GM18868 (cell line): ENCODE results near the gene SLC2A5.
"Not testable (repeated sequence)": the region's sequence is repeated elsewhere in the genome, so short reads cannot be mapped to it uniquely, and the experiment has no call there.

Experiments used
- ATAC-seq: cut with Tn5 transposase; IDR thresholded peaks from one replicate; pipeline ENCODE4 v1.9.1; 2021; ENCODE audit warnings: mild to moderate bottlenecking, moderate library complexity; ENCODE audit not compliant: unreplicated experiment

Gene SLC2A5

GRCh38 chr1:9069326-9070100 is at the start of gene SLC2A5:
TSS of gene SLC2A5 (minus strand) at chr1:9069635. CDS start at chr1:9069536, 99 bp downstream.
- ATAC-seq = peak; percentile 93

GRCh38 chr1:9118186-9118585 is 48.8 kb upstream of the SLC2A5 start:
- ATAC-seq = no peak

GRCh38 chr1:9115351-9116205 is 46.1 kb upstream of the SLC2A5 start:
- no peak for ATAC-seq

GRCh38 chr1:9112961-9113880 is 43.8 kb upstream of the SLC2A5 start:
- ATAC-seq = no peak

- ATAC-seq = no peak
Observed at GRCh38 chr1:9111957-9112356, 42.5 kb upstream of the SLC2A5 start.

GRCh38 chr1:9111357-9111691 is 41.9 kb upstream of the SLC2A5 start:
- no peak for ATAC-seq

- ATAC-seq = no peak
Observed at GRCh38 chr1:9110669-9111356, 41.4 kb upstream of the SLC2A5 start.

GRCh38 chr1:9108056-9108665 is 38.7 kb upstream of the SLC2A5 start:
- no peak for ATAC-seq

GRCh38 chr1:9107136-9107535 is 37.7 kb upstream of the SLC2A5 start:
- ATAC-seq = no peak

GRCh38 chr1:9106286-9106685 is 36.9 kb upstream of the SLC2A5 start:
- no peak for ATAC-seq

GRCh38 chr1:9105336-9105867 is 36.0 kb upstream of the SLC2A5 start:
- ATAC-seq = no peak

- no peak for ATAC-seq
Observed at GRCh38 chr1:9101510-9102146, 32.2 kb upstream of the SLC2A5 start.

GRCh38 chr1:9100471-9101043 is 31.1 kb upstream of the SLC2A5 start:
- no peak for ATAC-seq

- ATAC-seq = no peak
Observed at GRCh38 chr1:9099555-9099954, 30.1 kb upstream of the SLC2A5 start.

GRCh38 chr1:9097947-9098705 is 28.7 kb upstream of the SLC2A5 start:
- no peak for ATAC-seq

- no peak for ATAC-seq
Observed at GRCh38 chr1:9095818-9096217, 26.4 kb upstream of the SLC2A5 start.

GRCh38 chr1:9093996-9094595 is 24.7 kb upstream of the SLC2A5 start:
- not testable (repeated sequence) for ATAC-seq

- ATAC-seq = no peak
Observed at GRCh38 chr1:9093581-9093980, 24.1 kb upstream of the SLC2A5 start.
